ENCODE results near the gene KHDC4. TPM values are rescaled to one million over a fixed set of nuclear protein-coding genes. Genes with fewer than 3 reads are reported as not detected.

The KHDC4 gene
- total and polyA plus RNA-seq, 7 donors, result 6.6 to 67.6 (median 33.5) TPM

DNA sequence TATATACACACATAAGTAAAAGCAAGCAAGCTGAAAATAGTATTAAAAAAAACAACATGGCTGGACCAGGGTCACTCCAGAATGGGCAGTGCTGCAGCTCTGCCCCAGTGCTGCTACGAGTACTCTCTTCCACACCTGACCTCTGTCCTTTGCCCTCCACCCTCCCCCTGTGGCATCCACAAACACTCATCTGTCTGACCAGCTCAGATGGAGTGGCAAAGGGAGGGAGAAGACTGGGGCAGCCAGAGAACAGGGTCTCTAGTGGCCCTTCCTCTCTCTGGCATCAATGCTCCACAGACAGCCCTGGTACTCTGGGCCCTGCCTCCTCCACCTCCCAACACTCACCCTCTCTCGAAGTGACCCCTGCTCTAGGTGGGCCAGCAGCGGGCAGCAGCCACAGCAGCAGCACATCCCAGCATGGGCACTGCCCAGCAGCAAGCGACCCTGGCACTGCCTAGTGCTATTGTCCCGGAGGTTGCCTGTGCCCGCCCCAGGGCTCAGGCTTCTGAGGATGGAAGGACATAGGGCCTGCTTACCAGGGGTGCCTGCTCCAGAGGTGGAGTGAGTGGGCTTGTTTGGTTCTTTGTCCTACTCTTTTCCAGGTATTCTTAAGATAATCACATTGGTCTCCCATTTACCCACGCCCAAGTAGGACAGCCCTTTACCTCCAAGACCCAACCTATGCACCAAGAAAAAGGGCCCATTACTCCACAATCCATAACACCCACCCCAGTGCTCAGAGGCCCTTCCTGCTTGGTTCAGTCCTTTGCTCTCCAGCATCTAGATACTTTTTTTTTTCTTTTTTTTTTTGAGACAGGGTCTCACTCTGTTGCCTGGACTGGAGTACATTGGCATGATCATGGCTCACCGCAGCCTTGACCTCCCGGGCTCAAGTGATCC is 37.9 kb upstream of the KHDC4 start:
- peak overlapping the region in 3 of 4 donors; percentile 4 to 72 (median 10) for H3K27ac ChIP-seq

DNA sequence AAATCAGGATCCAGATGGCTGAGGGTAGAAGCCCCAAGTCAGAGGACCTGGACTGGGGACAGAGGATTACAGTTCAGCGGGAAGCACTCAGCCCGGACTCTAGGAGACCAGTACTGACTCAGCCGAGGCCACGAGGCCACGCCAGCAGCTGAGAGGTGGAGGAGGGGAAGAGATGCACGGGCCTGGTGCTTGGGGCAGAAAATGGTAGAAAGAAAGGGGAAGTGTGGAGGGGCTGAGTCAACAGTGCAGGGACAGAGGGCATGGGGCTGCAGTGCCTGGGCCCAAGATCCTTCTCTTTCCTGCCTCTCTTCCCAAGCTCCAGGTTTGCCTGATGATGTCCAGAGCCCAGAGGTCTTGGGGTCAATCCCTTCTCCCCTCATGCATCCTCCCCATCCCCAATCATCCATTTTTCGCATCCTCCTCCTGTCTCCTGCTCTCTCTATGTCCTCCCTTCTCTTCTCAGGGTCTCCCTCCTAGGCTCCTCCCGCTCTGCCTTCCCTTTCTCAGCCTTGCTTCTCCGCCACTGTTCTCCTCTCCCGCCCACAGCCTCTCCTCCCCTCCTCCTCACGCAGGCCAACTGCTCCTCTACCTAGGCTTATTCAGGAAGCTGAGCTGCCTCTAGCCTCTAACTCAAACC is 36.4 kb upstream of the KHDC4 start:
- Histone ChIP-seq H3K27me3 (no peaks in the 10 kb centered on the region), H3K9me3 (no peaks in the 10 kb centered on the region), H3K4me1 (peaks cover 0 to 90% (median 79%) of the 10 kb centered on the region in 4 donors), H3K4me3 (no peak overlapping the region), H3K27ac (peak overlapping the region; percentile 41 to 72 (median 60)), H3K36me3 (peaks cover 9 to 21% (median 14%) of the 10 kb centered on the region in 4 donors)
- TF ChIP-seq POLR2AphosphoS5 (IDR thresholded peaks at IDR 0.05) (peak in 1 of 4 donors; percentile 32), POLR2A (IDR thresholded peaks at IDR 0.05) (no peak)
- TF ChIP-seq, protein P1, sequence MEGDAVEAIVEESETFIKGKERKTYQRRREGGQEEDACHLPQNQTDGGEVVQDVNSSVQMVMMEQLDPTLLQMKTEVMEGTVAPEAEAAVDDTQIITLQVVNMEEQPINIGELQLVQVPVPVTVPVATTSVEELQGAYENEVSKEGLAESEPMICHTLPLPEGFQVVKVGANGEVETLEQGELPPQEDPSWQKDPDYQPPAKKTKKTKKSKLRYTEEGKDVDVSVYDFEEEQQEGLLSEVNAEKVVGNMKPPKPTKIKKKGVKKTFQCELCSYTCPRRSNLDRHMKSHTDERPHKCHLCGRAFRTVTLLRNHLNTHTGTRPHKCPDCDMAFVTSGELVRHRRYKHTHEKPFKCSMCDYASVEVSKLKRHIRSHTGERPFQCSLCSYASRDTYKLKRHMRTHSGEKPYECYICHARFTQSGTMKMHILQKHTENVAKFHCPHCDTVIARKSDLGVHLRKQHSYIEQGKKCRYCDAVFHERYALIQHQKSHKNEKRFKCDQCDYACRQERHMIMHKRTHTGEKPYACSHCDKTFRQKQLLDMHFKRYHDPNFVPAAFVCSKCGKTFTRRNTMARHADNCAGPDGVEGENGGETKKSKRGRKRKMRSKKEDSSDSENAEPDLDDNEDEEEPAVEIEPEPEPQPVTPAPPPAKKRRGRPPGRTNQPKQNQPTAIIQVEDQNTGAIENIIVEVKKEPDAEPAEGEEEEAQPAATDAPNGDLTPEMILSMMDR (IDR thresholded peaks at IDR 0.05), result no peak
- intact Hi-C loops (cut with DNase I), result no loop called here
- peak; percentile 87 for DNase-seq
- 35 to 72% methylated on average over 11 of the region's 11 CpGs for WGBS, 2 donors

More for the DNA sequence above, 37.9 kb upstream of the KHDC4 start:
- no peaks in the 10 kb centered on the region for H3K27me3 ChIP-seq
- no peak for DNase-seq
- peaks cover 0 to 97% (median 89%) of the 10 kb centered on the region in 4 donors for H3K4me1 ChIP-seq
- no peak for TF ChIP-seq POLR2A (IDR thresholded peaks at IDR 0.05)
- no peak for TF ChIP-seq POLR2AphosphoS5 (IDR thresholded peaks at IDR 0.05)
- no peak for TF ChIP-seq EP300 (IDR thresholded peaks at IDR 0.05)
- TF ChIP-seq, protein P1 (IDR thresholded peaks at IDR 0.05), result no peak
- H3K4me3 ChIP-seq, result no peak overlapping the region
- WGBS, 2 donors, result 87 to 88% methylated on average over 9 of the region's 9 CpGs
- H3K36me3 ChIP-seq, result peaks cover 0 to 7% (median under 1%) of the 10 kb centered on the region in 4 donors
- H3K9me3 ChIP-seq, result no peaks in the 10 kb centered on the region
- intact Hi-C loops (cut with DNase I), result no loop called here

DNA sequence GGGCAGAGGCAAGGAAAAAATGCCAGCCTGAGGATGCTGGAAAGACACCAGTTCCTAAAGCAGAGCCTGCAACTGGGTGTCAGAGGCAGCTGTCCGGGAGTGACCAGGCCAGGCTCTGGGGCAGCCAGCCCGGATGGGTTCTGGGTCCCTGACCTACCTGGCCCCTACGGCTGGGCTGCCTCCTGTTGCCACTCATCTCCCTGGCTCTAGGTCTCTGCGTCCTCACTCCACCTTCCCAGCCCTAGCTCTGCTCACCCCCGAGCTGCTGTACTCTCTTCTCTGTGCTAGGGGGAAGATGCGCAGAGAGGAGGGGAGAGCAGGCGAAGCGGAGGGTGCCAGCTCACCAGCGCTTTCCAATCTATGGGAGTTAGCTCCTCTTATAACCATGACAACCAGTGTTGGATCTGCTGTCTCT is 35.2 kb upstream of the KHDC4 start:
- peaks cover 0 to 78% (median 67%) of the 10 kb centered on the region in 4 donors for H3K4me1 ChIP-seq
- DNase-seq, result no peak
- intact Hi-C loops (cut with DNase I), result no loop called here

DNA sequence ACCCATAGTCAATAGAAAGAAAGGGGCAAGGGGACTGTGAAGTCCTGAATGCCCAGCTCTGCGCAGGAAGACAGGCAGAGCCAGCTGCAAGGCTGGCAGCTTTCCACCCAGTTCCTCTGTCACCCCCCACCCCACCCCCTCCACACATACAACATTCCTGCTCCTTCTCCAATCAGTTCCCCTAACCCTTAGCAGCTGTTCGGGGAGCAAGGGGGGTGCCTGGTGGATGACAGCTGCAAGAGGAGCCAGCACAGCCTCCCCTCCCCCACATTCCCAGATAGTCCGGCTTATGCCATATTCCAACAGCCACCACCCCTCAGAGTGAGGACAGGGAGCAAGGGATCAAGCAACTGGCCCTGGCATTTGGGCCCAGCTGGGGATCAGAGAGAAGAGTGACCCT is 34.5 kb upstream of the KHDC4 start:
- WGBS, 2 donors, result 60 to 82% methylated on average over 3 of the region's 3 CpGs
- no peaks in the 10 kb centered on the region for H3K9me3 ChIP-seq
- peaks cover 0 to 70% (median 60%) of the 10 kb centered on the region in 4 donors for H3K4me1 ChIP-seq
- no peak for TF ChIP-seq EP300 (IDR thresholded peaks at IDR 0.05)
- TF ChIP-seq POLR2A (IDR thresholded peaks at IDR 0.05), result no peak
- TF ChIP-seq, protein P1 (IDR thresholded peaks at IDR 0.05), result no peak
- no peak for TF ChIP-seq POLR2AphosphoS5 (IDR thresholded peaks at IDR 0.05)
- no peaks in the 10 kb centered on the region for H3K27me3 ChIP-seq
- H3K27ac ChIP-seq, result peak overlapping the region; percentile 63 to 72 (median 64)
- peaks cover 22 to 41% (median 29%) of the 10 kb centered on the region in 4 donors for H3K36me3 ChIP-seq
- H3K4me3 ChIP-seq, result no peak overlapping the region
- no peak for DNase-seq
- intact Hi-C loops (cut with DNase I), result no loop called here

More for the DNA sequence above, 35.2 kb upstream of the KHDC4 start:
- WGBS, 2 donors, result 84 to 88% methylated on average over 9 of the region's 9 CpGs
- H3K27me3 ChIP-seq, result no peaks in the 10 kb centered on the region
- H3K4me3 ChIP-seq, result no peak overlapping the region
- H3K27ac ChIP-seq, result peak overlapping the region; percentile 41 to 72 (median 60)
- H3K36me3 ChIP-seq, result peaks cover 19 to 34% (median 25%) of the 10 kb centered on the region in 4 donors
- no peak for TF ChIP-seq POLR2A (IDR thresholded peaks at IDR 0.05)
- TF ChIP-seq, protein P1 (IDR thresholded peaks at IDR 0.05), result no peak
- TF ChIP-seq POLR2AphosphoS5 (IDR thresholded peaks at IDR 0.05), result no peak
- TF ChIP-seq EP300 (IDR thresholded peaks at IDR 0.05), result no peak
- H3K9me3 ChIP-seq, result no peaks in the 10 kb centered on the region
